HG03025 (cell line): ENCODE measurements around the gene PCDH15.
"Not testable (repeated sequence)": the region's sequence is repeated elsewhere in the genome, so short reads cannot be mapped to it uniquely, and the experiment has no call there.

ENCODE experiments used
- ATAC-seq: cut with Tn5 transposase; IDR thresholded peaks from one replicate; pipeline ENCODE4 v1.9.1; 2021; ENCODE audit warnings: mild to moderate bottlenecking, moderate library complexity; ENCODE audit not compliant: unreplicated experiment, low FRiP score

The PCDH15 gene

GRCh38 chr10:54441275-54441674 is 359.8 kb downstream of the PCDH15 start:
- ATAC-seq, result no peak

- peak; percentile 87 for ATAC-seq
Observed at GRCh38 chr10:54434782-54435181, 366.2 kb downstream of the PCDH15 start.

- no peak for ATAC-seq
Observed at GRCh38 chr10:54415483-54415882, 385.5 kb downstream of the PCDH15 start.

- no peak for ATAC-seq
Observed at GRCh38 chr10:54402576-54402975, 398.5 kb downstream of the PCDH15 start.

- ATAC-seq, result no peak
Observed at GRCh38 chr10:54396031-54396430, 405.0 kb downstream of the PCDH15 start.

- ATAC-seq, result not testable (repeated sequence)
Observed at GRCh38 chr10:54394598-54394997, 406.4 kb downstream of the PCDH15 start.

- ATAC-seq, result no peak
Observed at GRCh38 chr10:54372179-54372578, 428.9 kb downstream of the PCDH15 start.

GRCh38 chr10:54368984-54369383 is 432.0 kb downstream of the PCDH15 start:
- ATAC-seq, result no peak

GRCh38 chr10:54363390-54363789 is 437.6 kb downstream of the PCDH15 start:
- ATAC-seq, result no peak

GRCh38 chr10:54342058-54342457 is 459.0 kb downstream of the PCDH15 start:
- ATAC-seq, result no peak

- ATAC-seq, result no peak
Observed at GRCh38 chr10:54335296-54335695, 465.7 kb downstream of the PCDH15 start.

- ATAC-seq, result no peak
Observed at GRCh38 chr10:54319341-54319740, 481.7 kb downstream of the PCDH15 start.

- ATAC-seq, result no peak
Observed at GRCh38 chr10:54318470-54318869, 482.6 kb downstream of the PCDH15 start.

GRCh38 chr10:54314430-54314829 is 486.6 kb downstream of the PCDH15 start:
- ATAC-seq, result no peak

- no peak for ATAC-seq
Observed at GRCh38 chr10:54284526-54285193, 516.4 kb downstream of the PCDH15 start.

- ATAC-seq, result no peak
Observed at GRCh38 chr10:54282012-54282411, 519.0 kb downstream of the PCDH15 start.

GRCh38 chr10:54266395-54266794 is 534.6 kb downstream of the PCDH15 start:
- no peak for ATAC-seq

- no peak for ATAC-seq
Observed at GRCh38 chr10:54262726-54263125, 538.3 kb downstream of the PCDH15 start.

- no peak for ATAC-seq
Observed at GRCh38 chr10:54259104-54259503, 541.9 kb downstream of the PCDH15 start.

GRCh38 chr10:54234832-54235231 is 566.2 kb downstream of the PCDH15 start:
- no peak for ATAC-seq

GRCh38 chr10:54203401-54203800 is 597.6 kb downstream of the PCDH15 start:
- no peak for ATAC-seq

- no peak for ATAC-seq
Observed at GRCh38 chr10:54198051-54198450, 603.0 kb downstream of the PCDH15 start.

GRCh38 chr10:54194806-54195205 is 606.2 kb downstream of the PCDH15 start:
- no peak for ATAC-seq
